ENCODE results near the gene SMC3.
"Not testable (repeated sequence)": the region's sequence is repeated elsewhere in the genome, so short reads cannot be mapped to it uniquely, and the experiment has no call there.

The SMC3 gene

DNA sequence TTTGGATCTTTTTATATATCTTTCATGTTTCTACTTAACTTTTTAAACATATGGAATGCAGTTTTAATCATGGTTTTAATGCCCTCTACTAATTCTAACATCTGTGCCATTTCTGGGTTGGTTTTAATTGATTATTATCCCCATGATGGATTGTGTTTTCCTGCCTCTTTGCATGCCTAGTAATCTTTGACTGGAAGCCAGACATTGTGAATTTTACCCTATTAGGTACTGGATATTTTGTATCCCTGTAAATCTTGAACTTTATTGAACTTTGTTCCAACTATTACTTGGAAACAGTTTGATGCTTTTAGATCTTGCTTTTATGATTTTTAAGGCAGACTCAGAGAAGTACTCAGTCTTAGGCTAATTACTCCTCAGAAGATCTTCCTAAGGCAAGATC, 60.7 kb downstream of the SMC3 start:
- DNase-seq = no peak

GRCh38 chr10:110629680-110630191, 62.2 kb downstream of the SMC3 start:
- peak; percentile 52 for DNase-seq

DNA sequence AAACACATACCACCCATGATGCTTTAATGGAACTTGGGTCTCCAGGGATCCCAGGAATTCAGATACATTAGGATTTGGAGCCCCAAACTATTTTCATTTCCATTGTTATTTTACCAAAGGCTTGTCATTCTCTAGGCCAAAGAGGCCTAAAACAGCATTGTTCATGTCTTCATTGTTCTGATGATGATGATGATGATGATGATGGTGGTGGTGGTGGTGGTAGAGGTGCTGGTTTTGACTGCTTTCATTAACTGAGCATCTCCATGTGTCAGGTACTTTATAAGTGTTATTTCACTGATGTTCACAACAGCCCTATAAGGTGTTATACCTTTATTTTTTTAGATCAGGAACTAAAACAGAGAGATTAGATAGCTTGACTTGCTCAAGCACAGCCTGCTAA, 64.4 kb downstream of the SMC3 start:
- DNase-seq = no peak

GRCh38 chr10:110632591-110633215, 65.2 kb downstream of the SMC3 start:
- no peak for DNase-seq

DNA sequence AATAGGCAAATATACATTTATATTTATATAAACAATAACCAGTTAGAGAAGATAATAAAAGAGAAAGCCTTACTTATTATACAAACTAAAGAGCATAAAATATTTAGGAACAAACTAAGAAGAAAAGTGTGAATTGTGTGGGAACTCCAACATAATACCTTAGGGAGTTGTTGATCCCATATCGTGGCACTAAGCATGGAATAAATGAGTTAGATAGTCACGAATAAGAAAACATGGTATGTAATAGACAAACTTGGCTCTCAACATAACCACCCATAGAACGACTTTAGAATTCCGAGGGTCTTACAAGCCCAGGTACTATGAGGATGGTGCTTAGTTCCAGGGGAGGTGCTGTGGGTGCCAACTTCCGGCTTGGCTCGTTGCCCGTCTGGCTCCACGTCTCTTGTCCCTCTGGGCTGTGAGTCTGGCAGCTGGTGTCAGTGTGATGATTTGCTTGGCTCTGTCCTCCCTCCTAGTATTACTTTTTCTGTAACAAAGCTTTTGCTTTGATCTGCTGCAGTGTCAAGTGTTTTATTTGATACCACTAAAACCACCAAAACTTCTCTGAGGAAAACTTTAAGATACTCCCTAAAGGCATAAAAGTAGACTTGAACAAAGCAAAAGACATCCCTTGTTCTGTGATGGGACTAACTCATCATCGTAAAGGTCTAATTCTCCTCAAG, 67.2 kb downstream of the SMC3 start:
- DNase-seq = no peak

DNA sequence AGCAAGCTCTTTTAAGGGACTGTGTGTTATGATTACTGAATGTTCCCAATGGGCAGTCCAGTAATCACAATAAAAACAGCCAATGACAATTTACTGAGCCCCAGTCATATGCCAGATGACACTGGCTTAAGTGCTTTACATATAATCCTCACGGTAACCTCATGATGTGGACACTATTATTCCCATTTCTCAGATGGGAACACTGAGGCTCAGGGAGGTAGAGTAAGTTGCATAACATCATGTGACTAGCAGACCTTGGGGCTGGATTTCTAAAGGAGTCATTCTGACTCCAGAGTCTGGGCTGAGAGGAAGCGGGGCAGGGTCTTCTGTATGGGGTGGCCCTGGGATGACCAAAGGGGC, 69.1 kb downstream of the SMC3 start:
- DNase-seq = no peak

- no peak for DNase-seq
Observed at GRCh38 chr10:110636932-110637557, 69.5 kb downstream of the SMC3 start.

- DNase-seq = no peak
Observed at GRCh38 chr10:110637558-110638053, 70.1 kb downstream of the SMC3 start.

DNA sequence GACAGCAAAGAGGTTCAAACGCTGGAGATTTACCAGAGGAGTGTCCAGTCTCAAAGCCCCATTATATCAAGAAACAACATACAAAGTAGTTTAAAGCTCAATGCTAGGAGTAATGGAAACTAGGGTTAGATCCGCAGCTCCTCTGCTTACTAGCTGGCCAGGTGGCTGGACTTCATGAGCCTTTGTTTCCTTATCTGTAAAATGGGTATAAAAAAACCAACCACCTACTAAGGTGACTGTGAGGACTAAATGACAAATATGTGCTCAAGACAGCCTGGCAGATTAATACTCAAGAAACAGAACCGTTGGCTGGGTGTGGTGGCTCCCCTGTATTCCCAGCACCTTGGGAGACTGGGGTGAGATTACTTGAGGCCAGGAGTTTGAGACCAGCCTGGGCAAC, 70.8 kb downstream of the SMC3 start:
- DNase-seq = no peak

- DNase-seq = not testable (repeated sequence)
Observed at GRCh38 chr10:110639046-110639445, 71.6 kb downstream of the SMC3 start.

GRCh38 chr10:110639858-110640257, 72.4 kb downstream of the SMC3 start:
- DNase-seq = not testable (repeated sequence)

DNA sequence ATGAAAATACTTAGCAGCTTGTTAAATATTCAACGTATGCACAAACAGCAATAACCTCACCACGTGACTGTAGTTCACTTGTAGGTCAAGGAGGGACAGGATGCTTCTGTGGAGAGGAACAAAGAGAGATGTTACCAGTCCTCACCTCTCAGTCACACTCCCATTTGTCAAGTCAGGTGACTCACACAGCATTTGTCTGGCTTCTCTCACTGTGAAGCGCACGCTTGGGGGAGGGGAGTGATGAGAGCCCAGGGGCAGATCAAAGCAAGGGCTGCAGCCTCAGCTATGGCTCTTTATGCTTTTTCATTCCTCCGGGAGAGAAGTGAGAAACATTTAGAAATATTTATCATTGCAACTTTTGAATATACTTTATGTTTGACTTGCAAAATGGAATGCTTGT, 73.8 kb downstream of the SMC3 start:
- no peak for DNase-seq

DNA sequence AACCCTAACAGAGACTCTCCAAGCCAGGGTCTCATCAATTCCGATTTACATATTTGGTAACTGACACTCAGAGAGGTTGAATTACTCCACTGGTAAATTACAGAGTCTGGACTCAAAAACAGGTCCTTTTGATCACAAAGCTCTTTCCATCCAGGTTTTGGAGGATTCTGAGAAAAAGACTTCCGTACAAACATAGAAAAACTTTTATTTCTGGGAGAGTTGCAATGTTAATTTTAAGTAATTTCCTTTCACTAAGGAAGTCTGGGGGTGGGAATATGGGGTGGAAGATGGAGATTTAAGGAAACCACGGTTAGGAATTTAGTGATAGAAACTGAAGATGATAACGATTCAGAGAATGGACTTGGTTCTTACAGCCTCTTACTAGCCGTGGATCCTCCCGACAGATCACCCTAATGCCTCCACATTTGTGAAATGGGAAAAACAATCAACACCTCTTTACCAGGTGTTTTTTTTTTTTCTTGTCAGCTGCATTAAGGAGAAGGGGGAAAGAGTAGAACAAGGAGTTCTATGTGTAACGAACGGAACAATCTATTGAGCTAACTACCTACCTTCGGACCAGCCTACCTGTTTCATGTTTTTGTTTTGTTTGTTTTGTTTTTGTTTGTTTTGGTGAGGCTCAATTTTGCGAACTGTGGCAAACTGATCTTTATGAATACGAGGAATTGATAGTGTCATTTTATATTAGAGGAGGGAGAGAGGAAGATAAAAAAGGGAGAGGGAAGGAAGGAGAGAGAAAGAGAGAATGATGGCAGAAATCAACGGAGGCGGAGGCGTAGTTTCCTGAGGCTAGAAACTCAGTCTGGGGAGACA, 74.9 kb downstream of the SMC3 start:
- no peak for DNase-seq

GRCh38 chr10:110643035-110643652, 75.6 kb downstream of the SMC3 start:
- no peak for DNase-seq

DNA sequence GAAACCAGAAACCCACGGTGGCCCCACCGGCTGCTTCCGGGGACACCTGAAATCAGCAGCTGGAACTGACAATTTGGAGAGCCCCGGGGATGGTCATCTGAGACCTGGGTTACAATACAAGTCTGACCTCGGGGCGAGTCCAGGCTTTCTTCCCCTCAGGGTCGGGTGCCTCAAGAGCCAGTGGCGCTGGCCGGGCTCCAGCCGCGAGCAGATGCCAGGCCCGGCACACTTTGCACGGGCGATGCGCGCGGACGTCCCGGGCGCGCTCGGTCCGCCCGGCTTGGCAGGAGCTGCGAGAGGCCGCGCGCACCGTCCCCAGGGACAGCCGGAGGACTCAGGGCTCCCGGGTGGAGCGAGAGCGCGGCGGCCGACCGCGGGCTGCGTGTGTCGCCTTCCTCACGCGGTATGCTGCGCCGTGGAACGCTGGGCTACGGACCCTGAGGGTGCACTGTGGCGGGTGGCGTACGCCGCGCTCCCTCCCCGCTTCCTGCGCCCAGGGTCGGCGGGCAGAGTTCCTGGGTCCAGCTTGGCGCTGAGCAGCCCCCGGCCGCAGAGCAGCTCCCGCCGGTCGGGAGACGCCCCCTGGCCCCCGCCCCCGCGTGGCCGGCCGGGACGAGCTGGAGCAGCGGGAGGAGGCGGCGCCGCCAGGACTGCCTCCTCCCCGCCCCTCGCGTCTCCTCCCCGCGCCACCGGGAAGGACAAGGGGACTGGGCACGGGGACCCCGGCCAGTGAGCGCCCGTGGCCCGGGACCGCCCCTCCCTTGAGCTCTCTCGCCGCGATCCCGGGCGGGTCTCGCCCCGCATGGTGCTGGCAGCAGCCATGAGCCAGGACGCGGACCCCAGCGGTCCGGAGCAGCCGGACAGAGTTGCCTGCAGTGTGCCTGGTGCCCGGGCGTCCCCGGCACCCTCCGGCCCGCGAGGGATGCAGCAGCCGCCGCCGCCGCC, 76.4 kb downstream of the SMC3 start, which contains the start of gene RBM20:
Gene RBM20, plus strand, starts transcription at position 684 of the 945 bp plus-strand sequence. Its CDS starts 119 bp downstream, at position 803.
- no peak for DNase-seq

GRCh38 chr10:110644598-110645462, 77.3 kb downstream of the SMC3 start:
- no peak for DNase-seq

- no peak for DNase-seq
Observed at GRCh38 chr10:110646417-110647135, 79.1 kb downstream of the SMC3 start.

DNA sequence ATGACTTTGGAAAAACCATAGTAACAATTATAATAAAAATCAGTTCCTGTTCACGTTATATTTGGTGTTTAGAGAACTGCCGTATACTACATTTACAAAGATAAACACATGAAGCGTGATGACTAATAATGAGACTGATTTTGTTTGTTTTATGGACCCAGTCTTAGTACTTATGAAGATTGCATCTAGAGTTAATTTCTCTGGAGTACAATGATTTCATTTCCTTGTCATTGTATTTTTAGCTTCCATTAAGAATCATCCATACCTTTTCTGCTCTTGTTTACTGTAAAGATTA, 79.6 kb downstream of the SMC3 start:
- no peak for DNase-seq

DNA sequence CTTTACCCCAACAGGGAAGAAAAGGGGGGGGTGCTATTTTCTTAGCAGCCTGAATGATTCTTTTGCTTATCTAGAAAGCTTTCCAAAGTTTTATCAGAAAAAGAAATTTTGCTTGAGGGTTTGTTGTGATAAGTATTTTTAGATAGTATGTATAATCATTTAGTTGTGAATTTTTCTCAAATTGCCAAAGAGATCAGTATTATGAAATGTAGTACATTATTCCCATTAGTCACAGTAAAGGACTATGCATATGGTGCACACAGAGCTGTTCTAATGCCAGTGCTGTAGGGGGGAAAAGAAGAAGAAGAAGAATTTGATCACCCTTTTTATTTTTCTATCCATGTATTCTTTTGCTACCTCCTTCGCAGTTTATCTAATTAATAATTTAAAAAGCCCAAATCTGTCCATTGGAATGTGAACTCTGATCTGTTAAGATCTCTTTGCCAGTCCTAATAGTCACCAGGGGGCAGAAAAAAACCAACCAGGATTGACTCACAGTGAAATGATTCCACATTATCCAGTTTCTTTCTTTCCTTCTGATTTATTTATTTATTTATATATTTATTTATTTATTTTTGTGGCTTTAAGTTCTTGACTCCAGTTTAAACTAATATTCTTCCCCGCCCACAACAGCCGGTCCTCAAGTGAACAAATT, 81.3 kb downstream of the SMC3 start:
- DNase-seq = no peak
